GM23338 (cell line): ENCODE data around the gene TNS1. TPM values are rescaled to one million over a fixed set of nuclear protein-coding genes. Genes with fewer than 3 reads are reported as not detected.

ENCODE experiments used
- ATAC-seq: fragments of 200-7000 bp; cut with Tn5 transposase; 3 replicates; pipeline ENCODE4 v1.9.1; 2020
- DNase-seq: peaks from one replicate; pipeline ENCODE4 v3.0.0-alpha.2; 2015; ENCODE audit warnings: low spot score
- H2AFZ ChIP-seq: fragments of 200-600 bp; sonication (generic); 2 replicates; pipeline ENCODE4 v1.8.0; 2016; ENCODE audit warnings: antibody characterized with exemption, mild to moderate bottlenecking, moderate library complexity
- H3F3A ChIP-seq: fragments of 200-600 bp; sonication (generic); replicated peaks from 2 replicates; pipeline ENCODE4 v1.8.0; 2017; ENCODE audit warnings: antibody characterized with exemption, mixed run types, low read depth
- H3K27ac ChIP-seq: fragments of 200-600 bp; sonication (generic); 2 replicates; pipeline ENCODE4 v1.6.1; 2016; ENCODE audit warnings: low read depth
- H3K27me3 ChIP-seq: fragments of 200-600 bp; sonication (generic); 2 replicates; pipeline ENCODE4 v1.8.0; 2016; ENCODE audit warnings: mild to moderate bottlenecking, mixed run types, moderate library complexity; ENCODE audit not compliant: insufficient read depth
- H3K36me3 ChIP-seq: fragments of 200-600 bp; sonication (generic); 2 replicates; pipeline ENCODE4 v1.8.0; 2016; ENCODE audit warnings: mild to moderate bottlenecking; ENCODE audit not compliant: insufficient read depth
- H3K4me1 ChIP-seq: fragments of 200-600 bp; sonication (generic); 2 replicates; pipeline ENCODE4 v1.8.0; 2016; ENCODE audit warnings: mild to moderate bottlenecking, moderate library complexity; ENCODE audit not compliant: insufficient read depth
- H3K4me2 ChIP-seq: fragments of 200-600 bp; sonication (generic); 2 replicates; pipeline ENCODE4 v1.7.1; 2017; ENCODE audit warnings: mixed run types
- H3K4me3 ChIP-seq: fragments of 200-600 bp; sonication (generic); 2 replicates; pipeline ENCODE4 v1.6.1; 2016; ENCODE audit warnings: mixed run types
- H3K79me2 ChIP-seq: fragments of 200-600 bp; sonication (generic); replicated peaks from 2 replicates; pipeline ENCODE4 v1.8.0; 2017; ENCODE audit warnings: mild to moderate bottlenecking; ENCODE audit not compliant: insufficient read depth
- H3K9me2 ChIP-seq: fragments of 200-600 bp; sonication (generic); 2 replicates; pipeline ENCODE4 v1.8.0; 2017; ENCODE audit not compliant: insufficient read depth
- H4K20me1 ChIP-seq: fragments of 200-600 bp; sonication (generic); replicated peaks from 2 replicates; pipeline ENCODE4 v1.8.0; 2017; ENCODE audit warnings: mild to moderate bottlenecking; ENCODE audit not compliant: insufficient read depth
- H3K27ac Mint-ChIP-seq: 2 replicates; pipeline ENCODE4 v1.8.0; 2020; ENCODE audit warnings: inconsistent platforms, mild to moderate bottlenecking, moderate library complexity, mixed read lengths
- H3K27me3 Mint-ChIP-seq: 3 replicates; pipeline ENCODE4 v1.8.0; 2022; ENCODE audit warnings: low read depth, mild to moderate bottlenecking, moderate library complexity, mixed read lengths, inconsistent platforms; ENCODE audit not compliant: insufficient read depth, poor library complexity
- H3K36me3 Mint-ChIP-seq: 3 replicates; pipeline ENCODE4 v1.8.0; 2021; ENCODE audit warnings: low read depth, mild to moderate bottlenecking, inconsistent platforms, moderate library complexity, mixed read lengths
- H3K4me1 Mint-ChIP-seq: 3 replicates; pipeline ENCODE4 v1.8.0; 2020; ENCODE audit warnings: mild to moderate bottlenecking, inconsistent platforms, mixed read lengths
- H3K4me3 Mint-ChIP-seq: 3 replicates; pipeline ENCODE4 v1.8.0; 2021; ENCODE audit warnings: moderate library complexity, mild to moderate bottlenecking, inconsistent platforms, mixed read lengths
- H3K9me3 Mint-ChIP-seq: 3 replicates; pipeline ENCODE4 v1.8.0; 2020; ENCODE audit warnings: moderate library complexity, mild to moderate bottlenecking, inconsistent platforms, mixed read lengths
- EZH2 ChIP-seq: fragments of 200-600 bp; sonication (generic); IDR thresholded peaks from one replicate; pipeline ENCODE4 v1.8.0; 2017; ENCODE audit warnings: antibody characterized with exemption, mild to moderate bottlenecking, low read depth; ENCODE audit not compliant: unreplicated experiment
- JUNB ChIP-seq: IDR thresholded peaks from one replicate; pipeline ENCODE4 v1.6.1; 2016; ENCODE audit warnings: antibody characterized with exemption; ENCODE audit not compliant: unreplicated experiment
- NANOG ChIP-seq: IDR thresholded peaks from 2 replicates; pipeline ENCODE4 v1.6.1; 2016; ENCODE audit warnings: antibody characterized with exemption, borderline replicate concordance
- POLR2AphosphoS5 ChIP-seq: IDR thresholded peaks from 2 replicates; pipeline ENCODE4 v1.6.1; 2016; ENCODE audit warnings: antibody characterized with exemption, low read depth
- STAT1 ChIP-seq: IDR thresholded peaks from one replicate; pipeline ENCODE4 v1.6.1; 2016; ENCODE audit warnings: antibody characterized with exemption; ENCODE audit not compliant: unreplicated experiment
- ZNF114 ChIP-seq: fragments of 250-450 bp; sonication (Bioruptor Pico); IDR thresholded peaks from 2 replicates; pipeline ENCODE4 v1.5.0; 2020; ENCODE audit warnings: mild to moderate bottlenecking, moderate library complexity
- ZNF331 ChIP-seq: fragments of 250-450 bp; sonication (Bioruptor Pico); IDR thresholded peaks from 2 replicates; pipeline ENCODE4 v1.5.0; 2020; ENCODE audit warnings: low read depth, mild to moderate bottlenecking, moderate library complexity
- polyA plus RNA-seq: library from polyadenylated mRNA; unstranded; fragments of >200 nt; fragmentation: Nextera tagmentation; extraction: Ambion mirVana; gene quantifications from 2 replicates; pipeline ENCODE4 v1.2.1, GENCODE V29; 2016
- total RNA-seq: library from RNA; depleted of rRNA; stranded (reverse); fragments of >200 nt; shearing (Covaris generic); gene quantifications from 2 replicates; pipeline ENCODE4 v1.2.3, GENCODE V29; 2014
- TF ChIP-seq, protein P1 (sequence below), 2 experiments: fragments of 200-600 bp in 1 of 2; sonication (generic) in 1 of 2; conservative IDR thresholded peaks; 2 replicates each; pipeline versions ENCODE4 v1.5.1 to v1.6.1; 2016 to 2017; ENCODE audit warnings: antibody characterized with exemption in 2 of 2, low read depth in 2 of 2, mild to moderate bottlenecking in 2 of 2, moderate library complexity in 1 of 2
- TF ChIP-seq, protein P2 (sequence below): IDR thresholded peaks from 2 replicates; pipeline ENCODE4 v1.6.1; 2016; ENCODE audit warnings: antibody characterized with exemption

The TNS1 gene
- total and polyA plus RNA-seq, 2 experiments from 2014 or later = 2.0 to 7.4 TPM

DNA sequence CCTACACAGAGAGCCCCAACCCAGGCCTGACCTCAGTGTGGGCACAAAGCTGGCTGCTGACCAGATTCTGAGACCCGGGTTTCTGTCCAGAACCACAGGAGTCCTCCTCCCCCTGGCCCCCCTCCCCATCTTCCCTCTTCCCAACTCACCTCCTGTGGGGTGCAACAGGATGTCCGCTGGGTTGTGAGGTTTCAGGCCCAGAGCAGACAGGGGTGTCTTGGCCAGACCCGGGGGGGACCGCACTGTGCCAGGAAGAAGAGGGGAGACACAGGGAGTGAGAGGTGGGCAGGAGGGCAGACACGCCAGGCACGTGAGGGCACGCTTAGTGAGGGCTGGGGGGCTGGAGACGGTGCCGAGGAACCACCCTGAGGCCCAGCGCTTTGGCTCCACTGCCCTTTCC lies 171.5 kb downstream of the TNS1 start:
- no peak for TF ChIP-seq EZH2
- no peak for TF ChIP-seq JUNB
- Histone ChIP-seq H3K79me2 (no peaks in the 10 kb centered on the region), H3F3A (no peaks in the 10 kb centered on the region), H2AFZ (no peak overlapping the region), H3K27ac (no peak overlapping the region), H3K4me2 (no peak overlapping the region), H3K27me3 (no peaks in the 10 kb centered on the region), H3K9me2 (no peaks in the 10 kb centered on the region), H3K4me3 (no peak overlapping the region), H3K4me1 (no peaks in the 10 kb centered on the region), H3K36me3 (no peaks in the 10 kb centered on the region), H4K20me1 (no peaks in the 10 kb centered on the region)
- no peak for ATAC-seq
- Mint-ChIP-seq H3K27me3 (no peaks in the 10 kb centered on the region), H3K27ac (no peak overlapping the region), H3K4me1 (peaks cover 15% of the 10 kb centered on the region), H3K9me3 (no peaks in the 10 kb centered on the region; the same call in 2 of the 3 replicates), H3K36me3 (peaks cover 3% of the 10 kb centered on the region; the same call in 1 of the 3 replicates), H3K4me3 (no peak overlapping the region)
- no peak for DNase-seq

DNA sequence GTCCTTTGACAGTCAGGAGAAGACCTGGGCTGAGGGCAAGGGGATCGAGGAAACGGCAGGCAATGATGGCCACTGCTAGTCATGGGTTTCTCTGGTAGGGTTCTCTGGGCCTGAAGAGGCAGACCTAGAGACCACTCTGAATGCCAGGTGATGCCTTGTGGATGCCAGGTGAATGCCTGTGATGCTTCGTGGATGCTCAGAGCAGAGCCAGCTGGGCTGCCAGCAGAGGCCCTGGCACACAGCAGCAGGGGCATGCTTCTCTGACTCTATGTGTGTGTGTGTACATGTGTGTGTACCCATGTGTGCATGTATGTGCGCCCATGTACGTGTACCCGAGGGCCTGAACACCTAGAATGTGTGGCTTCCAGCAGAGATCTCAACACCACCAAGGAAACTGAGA lies 172.0 kb downstream of the TNS1 start:
- no peak overlapping the region for H3K4me3 ChIP-seq
- peaks cover 3% of the 10 kb centered on the region; the same call in 1 of the 3 replicates for H3K36me3 Mint-ChIP-seq
- H3K4me1 ChIP-seq = no peaks in the 10 kb centered on the region
- ATAC-seq = no peak
- no peak overlapping the region for H2AFZ ChIP-seq
- no peak overlapping the region for H3K4me2 ChIP-seq
- H3K27ac Mint-ChIP-seq = no peak overlapping the region
- H3K27me3 Mint-ChIP-seq = no peaks in the 10 kb centered on the region
- no peak overlapping the region for H3K4me3 Mint-ChIP-seq
- H3K4me1 Mint-ChIP-seq = peaks cover 16% of the 10 kb centered on the region
- H3K9me3 Mint-ChIP-seq = no peaks in the 10 kb centered on the region; the same call in 2 of the 3 replicates
- no peak overlapping the region for H3K27ac ChIP-seq
- no peak for DNase-seq
- no peaks in the 10 kb centered on the region for H4K20me1 ChIP-seq
- H3K9me2 ChIP-seq = no peaks in the 10 kb centered on the region
- no peak for TF ChIP-seq NANOG
- no peak for TF ChIP-seq EZH2
- TF ChIP-seq JUNB = no peak
- TF ChIP-seq, protein P1, sequence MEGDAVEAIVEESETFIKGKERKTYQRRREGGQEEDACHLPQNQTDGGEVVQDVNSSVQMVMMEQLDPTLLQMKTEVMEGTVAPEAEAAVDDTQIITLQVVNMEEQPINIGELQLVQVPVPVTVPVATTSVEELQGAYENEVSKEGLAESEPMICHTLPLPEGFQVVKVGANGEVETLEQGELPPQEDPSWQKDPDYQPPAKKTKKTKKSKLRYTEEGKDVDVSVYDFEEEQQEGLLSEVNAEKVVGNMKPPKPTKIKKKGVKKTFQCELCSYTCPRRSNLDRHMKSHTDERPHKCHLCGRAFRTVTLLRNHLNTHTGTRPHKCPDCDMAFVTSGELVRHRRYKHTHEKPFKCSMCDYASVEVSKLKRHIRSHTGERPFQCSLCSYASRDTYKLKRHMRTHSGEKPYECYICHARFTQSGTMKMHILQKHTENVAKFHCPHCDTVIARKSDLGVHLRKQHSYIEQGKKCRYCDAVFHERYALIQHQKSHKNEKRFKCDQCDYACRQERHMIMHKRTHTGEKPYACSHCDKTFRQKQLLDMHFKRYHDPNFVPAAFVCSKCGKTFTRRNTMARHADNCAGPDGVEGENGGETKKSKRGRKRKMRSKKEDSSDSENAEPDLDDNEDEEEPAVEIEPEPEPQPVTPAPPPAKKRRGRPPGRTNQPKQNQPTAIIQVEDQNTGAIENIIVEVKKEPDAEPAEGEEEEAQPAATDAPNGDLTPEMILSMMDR (conservative IDR thresholded peaks at IDR 0.05; ENCODE audit: low read depth in 2 of 2) = no peak
- no peaks in the 10 kb centered on the region for H3K36me3 ChIP-seq
- no peaks in the 10 kb centered on the region for H3K27me3 ChIP-seq
- no peaks in the 10 kb centered on the region for H3K79me2 ChIP-seq
- H3F3A ChIP-seq = no peaks in the 10 kb centered on the region

DNA sequence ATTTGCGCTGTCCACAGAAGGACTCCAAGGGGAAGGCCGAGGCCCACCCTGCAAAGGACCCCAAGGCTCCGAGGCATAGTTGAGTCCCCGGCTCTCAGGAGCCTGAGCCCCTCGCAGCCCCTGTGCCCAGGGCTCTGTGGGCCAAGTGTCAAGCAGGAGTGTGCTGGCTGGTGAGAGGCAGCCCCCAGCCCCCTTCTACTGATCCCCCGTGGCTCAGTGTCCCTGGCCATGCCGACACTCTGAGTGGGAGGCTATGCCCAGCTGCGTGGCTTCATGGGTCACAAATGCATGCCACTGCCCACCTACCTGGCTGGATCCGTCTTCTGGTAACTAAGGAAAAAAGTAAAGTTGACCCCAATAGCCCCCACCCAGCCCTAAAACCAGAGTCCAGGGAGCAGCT lies 172.7 kb downstream of the TNS1 start:
- H3K27ac Mint-ChIP-seq = no peak overlapping the region
- no peaks in the 10 kb centered on the region; the same call in 2 of the 3 replicates for H3K36me3 Mint-ChIP-seq
- TF ChIP-seq JUNB (no peak), ZNF331 (CRISPR knock-in tag) (no peak), POLR2AphosphoS5 (no peak), ZNF114 (CRISPR knock-in tag) (no peak), STAT1 (no peak)
- TF ChIP-seq, protein P2, sequence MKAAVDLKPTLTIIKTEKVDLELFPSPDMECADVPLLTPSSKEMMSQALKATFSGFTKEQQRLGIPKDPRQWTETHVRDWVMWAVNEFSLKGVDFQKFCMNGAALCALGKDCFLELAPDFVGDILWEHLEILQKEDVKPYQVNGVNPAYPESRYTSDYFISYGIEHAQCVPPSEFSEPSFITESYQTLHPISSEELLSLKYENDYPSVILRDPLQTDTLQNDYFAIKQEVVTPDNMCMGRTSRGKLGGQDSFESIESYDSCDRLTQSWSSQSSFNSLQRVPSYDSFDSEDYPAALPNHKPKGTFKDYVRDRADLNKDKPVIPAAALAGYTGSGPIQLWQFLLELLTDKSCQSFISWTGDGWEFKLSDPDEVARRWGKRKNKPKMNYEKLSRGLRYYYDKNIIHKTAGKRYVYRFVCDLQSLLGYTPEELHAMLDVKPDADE = no peak
- H3K4me2 ChIP-seq = no peak overlapping the region
- no peaks in the 10 kb centered on the region for H3K27me3 Mint-ChIP-seq
- no peak for ATAC-seq
- no peak for DNase-seq
- no peak overlapping the region for H3K4me3 Mint-ChIP-seq
- peaks cover 13% of the 10 kb centered on the region; the same call in 2 of the 3 replicates for H3K4me1 Mint-ChIP-seq
- H3K27me3 ChIP-seq = no peaks in the 10 kb centered on the region
- H4K20me1 ChIP-seq = no peaks in the 10 kb centered on the region
- H2AFZ ChIP-seq = no peak overlapping the region
- H3K27ac ChIP-seq = no peak overlapping the region
- H3K36me3 ChIP-seq = no peaks in the 10 kb centered on the region
- no peaks in the 10 kb centered on the region for H3K9me2 ChIP-seq
- H3K4me1 ChIP-seq = no peaks in the 10 kb centered on the region
- no peak overlapping the region for H3K4me3 ChIP-seq
- H3F3A ChIP-seq = no peaks in the 10 kb centered on the region
- H3K79me2 ChIP-seq = no peaks in the 10 kb centered on the region
- H3K9me3 Mint-ChIP-seq = no peaks in the 10 kb centered on the region; the same call in 2 of the 3 replicates
